Adrenal gland (tissue), 5 donors: Measurements from ENCODE around the gene CCAR1.

ENCODE experiments used
- CTCF ChIP-seq, 6 experiments: fragments of 450-650 bp in 4 of 6; fragments of 200-600 bp in 2 of 6; sonication (generic) in 1 of 6; IDR thresholded peaks; 1 replicate in 5 of 6; 2 replicates in 1 of 6; pipeline versions ENCODE4 v1.5.1 to v1.8.0; 2016 to 2021; ENCODE audit warnings: antibody characterized with exemption in 6 of 6, mild to moderate bottlenecking in 2 of 6, moderate library complexity in 1 of 6
- POLR2A ChIP-seq, 2 donors: fragments of 450-650 bp; IDR thresholded peaks; one replicate each; pipeline ENCODE4 v1.6.1; 2017; ENCODE audit warnings: antibody characterized with exemption in 2 of 2, mild to moderate bottlenecking in 2 of 2, moderate library complexity in 1 of 2
- donor health status: DM: no; HTN: no; CAD: no.

GRCh38 chr10:68705548-68705947 is 15.5 kb upstream of the CCAR1 start:
- TF ChIP-seq CTCF (IDR thresholded peaks at IDR 0.05) (no peak), POLR2A (IDR thresholded peaks at IDR 0.05) (no peak)
